ENCODE data around the gene GHRL.
"Not testable (repeated sequence)": the region's sequence is repeated elsewhere in the genome, so short reads cannot be mapped to it uniquely, and the experiment has no call there.

Gene GHRL

GRCh38 chr3:10272476-10272875 lies 20.3 kb downstream of the GHRL start:
- not testable (repeated sequence) for DNase-seq

- no peak for DNase-seq
These were observed 23.3 kb downstream of the GHRL start for GRCh38 chr3:10269443-10269842.

- DNase-seq, result no peak
These were observed 23.8 kb downstream of the GHRL start for GRCh38 chr3:10268930-10269329.

- no peak for DNase-seq
These were observed 24.6 kb downstream of the GHRL start for GRCh38 chr3:10268116-10268515.

GRCh38 chr3:10266936-10267335 lies 25.8 kb downstream of the GHRL start:
- not testable (repeated sequence) for DNase-seq

GRCh38 chr3:10265833-10266232 lies 26.9 kb downstream of the GHRL start:
- DNase-seq, result no peak

- peak; percentile 72 for DNase-seq
These were observed 28.9 kb downstream of the GHRL start for GRCh38 chr3:10263646-10264363.

GRCh38 chr3:10262027-10262426 lies 30.7 kb downstream of the GHRL start:
- DNase-seq, result no peak

GRCh38 chr3:10260211-10260701 lies 32.5 kb downstream of the GHRL start:
- no peak for DNase-seq

- DNase-seq, result no peak
These were observed 32.9 kb downstream of the GHRL start for GRCh38 chr3:10259798-10260197.

- DNase-seq, result no peak
These were observed 33.7 kb downstream of the GHRL start for GRCh38 chr3:10259036-10259435.

- DNase-seq, result no peak
These were observed 36.9 kb downstream of the GHRL start for GRCh38 chr3:10255835-10256234.

GRCh38 chr3:10253731-10254130 lies 39.0 kb downstream of the GHRL start:
- DNase-seq, result peak; percentile 14

GRCh38 chr3:10251006-10251405 lies 41.7 kb downstream of the GHRL start:
- no peak for DNase-seq

GRCh38 chr3:10249833-10250232 lies 42.9 kb downstream of the GHRL start:
- DNase-seq, result no peak

- peak; percentile 59 for DNase-seq
These were observed 43.6 kb downstream of the GHRL start for GRCh38 chr3:10248984-10249748.

- DNase-seq, result peak; percentile 89
These were observed 44.4 kb downstream of the GHRL start, which contains the start of gene TATDN2 for GRCh38 chr3:10248184-10248983. TATDN2 (plus strand) TSS chr3:10248459; CDS start chr3:10249201, 742 bp downstream.

- DNase-seq, result no peak
These were observed 45.0 kb downstream of the GHRL start for GRCh38 chr3:10247679-10248183.

- no peak for DNase-seq
These were observed 47.5 kb downstream of the GHRL start for GRCh38 chr3:10245081-10245712.

- no peak for DNase-seq
These were observed 48.7 kb downstream of the GHRL start for GRCh38 chr3:10244009-10244408.

- DNase-seq, result peak; percentile 70
These were observed 50.3 kb downstream of the GHRL start for GRCh38 chr3:10242182-10243065.
